Astrocyte of the spinal cord (primary cell): Measurements from ENCODE around the gene BMERB1.

Source experiments
- DNase-seq: peaks from one replicate; pipeline ENCODE4 v3.0.0; 2011; ENCODE audit warnings: low read depth, low spot score
- H3K4me3 ChIP-seq: 2 replicates; pipeline ENCODE4 v1.5.1; 2011; ENCODE audit warnings: low read depth, mild to moderate bottlenecking, low read length, moderate library complexity
- CTCF ChIP-seq: IDR thresholded peaks from 2 replicates; pipeline ENCODE4 v1.5.1; 2012; ENCODE audit warnings: low read depth, mild to moderate bottlenecking, low read length, inconsistent platforms
- in situ Hi-C: cut with HindIII; loops from 2 replicates; pipeline ENCODE4 v1.10.0; 2017; ENCODE audit warnings: low sequenced_read_pairs

Gene BMERB1

GRCh38 chr16:15457400-15457799 is 23.0 kb downstream of the BMERB1 start:
- no peak overlapping the region for H3K4me3 ChIP-seq
- no peak for DNase-seq
- in situ Hi-C loops, result no loop called here
- TF ChIP-seq CTCF, result no peak

GRCh38 chr16:15457958-15458357 is 23.6 kb downstream of the BMERB1 start:
- TF ChIP-seq CTCF, result no peak
- DNase-seq, result no peak
- no peak overlapping the region for H3K4me3 ChIP-seq
- in situ Hi-C loops, result no loop called here

- in situ Hi-C loops, result no loop called here
- no peak for TF ChIP-seq CTCF
- DNase-seq, result no peak
- H3K4me3 ChIP-seq, result no peak overlapping the region
Observed at GRCh38 chr16:15459791-15460190, 25.4 kb downstream of the BMERB1 start.

- no peak for TF ChIP-seq CTCF
Observed at GRCh38 chr16:15460601-15461000, 26.2 kb downstream of the BMERB1 start.

GRCh38 chr16:15461376-15461775 is 27.0 kb downstream of the BMERB1 start:
- DNase-seq, result peak; percentile 18
- no peak overlapping the region for H3K4me3 ChIP-seq
- in situ Hi-C loops, result no loop called here
- no peak for TF ChIP-seq CTCF

More at GRCh38 chr16:15460601-15461000, 26.2 kb downstream of the BMERB1 start:
- in situ Hi-C loops, result no loop called here
- no peak overlapping the region for H3K4me3 ChIP-seq
- DNase-seq, result no peak

- no peak for TF ChIP-seq CTCF
- no peak for DNase-seq
- H3K4me3 ChIP-seq, result no peak overlapping the region
- in situ Hi-C loops, result no loop called here
Observed at GRCh38 chr16:15464401-15465186, 30.2 kb downstream of the BMERB1 start.
